IMR-90 (cell line): ENCODE measurements around the gene SDHAF1. TPM values are rescaled to one million over a fixed set of nuclear protein-coding genes. Genes with fewer than 3 reads are reported as not detected.

Experiments used
- ATAC-seq: fragments of 200-7000 bp; cut with Tn5 transposase; 2 replicates; pipeline ENCODE4 v1.9.1; 2020; ENCODE audit warnings: low read depth, mild to moderate bottlenecking, moderate library complexity
- BruUV-seq: library from RNA; stranded (reverse); fragments of 400-500 nt; replicated peaks from 2 replicates; lab custom pipeline; 2021; lab: Mats Ljungman, UMichigan
- CTCF ChIA-PET: fragments of 300-600 bp; formaldehyde crosslinking; extraction: SDS; loops from one replicate; lab custom pipeline; 2021; ENCODE audit warnings: antibody characterized with exemption; lab: Yijun Ruan, JAX
- POLR2A ChIA-PET: fragments of 300-600 bp; sonication (Branson Sonifier 250); formaldehyde crosslinking; loops from one replicate; lab custom pipeline; 2022; ENCODE audit warnings: antibody characterized with exemption; ENCODE audit not compliant: unreplicated experiment; lab: Charles Lee
- DNase-seq: peaks from one replicate; pipeline ENCODE4 v3.0.0; 2013
- H2AFZ ChIP-seq: replicated peaks from 2 replicates; pipeline ENCODE3; 2013; ENCODE audit warnings: low read length, mild to moderate bottlenecking; ENCODE audit not compliant: poor library complexity
- H2AK5ac ChIP-seq: 2 replicates; pipeline ENCODE4 v1.6.1; 2013; ENCODE audit warnings: low read depth, low read length, inconsistent platforms
- H2AK9ac ChIP-seq: replicated peaks from 2 replicates; pipeline ENCODE3; 2013; ENCODE audit warnings: mild to moderate bottlenecking, low read depth, low read length, moderate library complexity; ENCODE audit not compliant: poor library complexity
- H2BK120ac ChIP-seq: 2 replicates; pipeline ENCODE4 v1.6.1; 2013; ENCODE audit warnings: low read depth, low read length, inconsistent platforms
- H2BK15ac ChIP-seq: 3 replicates; pipeline ENCODE4 v1.6.1; 2013; ENCODE audit warnings: low read depth, low read length, inconsistent platforms
- H2BK20ac ChIP-seq: 2 replicates; pipeline ENCODE4 v1.6.1; 2013; ENCODE audit warnings: low read depth, mild to moderate bottlenecking, inconsistent platforms, low read length, moderate library complexity
- H2BK5ac ChIP-seq: 2 replicates; pipeline ENCODE4 v1.6.1; 2013; ENCODE audit warnings: mild to moderate bottlenecking, low read depth, low read length, inconsistent platforms; ENCODE audit not compliant: poor library complexity, severe bottlenecking
- H3K14ac ChIP-seq: replicated peaks from 2 replicates; pipeline ENCODE4 v1.6.1; 2013; ENCODE audit warnings: low read depth, low read length, inconsistent platforms
- H3K18ac ChIP-seq: 2 replicates; pipeline ENCODE4 v1.6.1; 2013; ENCODE audit warnings: low read depth, low read length, control low read depth
- H3K23ac ChIP-seq: 2 replicates; pipeline ENCODE4 v1.6.1; 2013; ENCODE audit warnings: low read depth, low read length, inconsistent platforms
- H3K27ac ChIP-seq: 2 replicates; pipeline ENCODE4 v1.5.1; 2013; ENCODE audit warnings: mild to moderate bottlenecking, control low read depth, low read length; ENCODE audit not compliant: insufficient read depth
- H3K27me3 ChIP-seq: 2 replicates; pipeline ENCODE4 v1.6.1; 2013; ENCODE audit warnings: low read length; ENCODE audit not compliant: control insufficient read depth, insufficient read depth
- H3K36me3 ChIP-seq: 2 replicates; pipeline ENCODE4 v1.6.1; 2013; ENCODE audit warnings: low read length, mixed read lengths; ENCODE audit not compliant: control insufficient read depth, insufficient read depth
- H3K4ac ChIP-seq: 2 replicates; pipeline ENCODE4 v1.6.1; 2013; ENCODE audit warnings: low read depth, low read length, inconsistent platforms
- H3K4me1 ChIP-seq: 2 replicates; pipeline ENCODE4 v1.6.1; 2013; ENCODE audit warnings: low read length, mixed read lengths; ENCODE audit not compliant: control insufficient read depth, insufficient read depth
- H3K4me2 ChIP-seq: 2 replicates; pipeline ENCODE4 v1.6.1; 2013; ENCODE audit warnings: low read depth, mild to moderate bottlenecking, control low read depth, low read length, moderate library complexity
- H3K4me3 ChIP-seq: 2 replicates; pipeline ENCODE4 v1.5.1; 2013; ENCODE audit warnings: low read depth, mild to moderate bottlenecking, control low read depth, low read length, moderate library complexity; ENCODE audit not compliant: insufficient read depth
- H3K56ac ChIP-seq: 2 replicates; pipeline ENCODE4 v1.6.1; 2013; ENCODE audit warnings: low read length, inconsistent platforms; ENCODE audit not compliant: insufficient read depth; ENCODE audit errors: extremely low read depth
- H3K79me1 ChIP-seq, 2 experiments: 2 replicates each; pipeline ENCODE4 v1.6.1; 2013; ENCODE audit warnings: low read length in 2 of 2, inconsistent platforms in 1 of 2, low read depth in 1 of 2
- H3K9ac ChIP-seq: 2 replicates; pipeline ENCODE4 v1.6.1; 2013; ENCODE audit warnings: low read depth, low read length, control low read depth
- H3K9me1 ChIP-seq: 2 replicates; pipeline ENCODE4 v1.6.1; 2013; ENCODE audit warnings: low read length, inconsistent platforms; ENCODE audit not compliant: insufficient read depth
- H3K9me3 ChIP-seq: 2 replicates; pipeline ENCODE4 v1.6.1; 2013; ENCODE audit warnings: low read length; ENCODE audit not compliant: control insufficient read depth, insufficient read depth
- H4K20me1 ChIP-seq: 2 replicates; pipeline ENCODE4 v1.6.1; 2013; ENCODE audit warnings: low read length, inconsistent platforms; ENCODE audit not compliant: insufficient read depth
- H4K5ac ChIP-seq: 2 replicates; pipeline ENCODE4 v1.6.1; 2013; ENCODE audit warnings: mild to moderate bottlenecking, low read depth, low read length, control low read depth
- H4K8ac ChIP-seq, 2 experiments: 2 replicates each; pipeline ENCODE4 v1.6.1; 2013; ENCODE audit warnings: low read depth in 2 of 2, low read length in 2 of 2, control low read depth in 1 of 2, inconsistent platforms in 1 of 2
- H4K91ac ChIP-seq: 2 replicates; pipeline ENCODE4 v1.6.1; 2013; ENCODE audit warnings: low read depth, low read length, inconsistent platforms; ENCODE audit not compliant: insufficient read depth
- CEBPB ChIP-seq: IDR thresholded peaks from 2 replicates; pipeline ENCODE4 v1.6.1; 2012; ENCODE audit warnings: low read depth, low read length, improper control_type of control experiment
- CHD1 ChIP-seq: IDR thresholded peaks from 2 replicates; pipeline ENCODE4 v1.6.1; 2012; ENCODE audit warnings: low read depth, low read length, improper control_type of control experiment
- MAZ ChIP-seq: IDR thresholded peaks from 2 replicates; pipeline ENCODE4 v1.6.1; 2012; ENCODE audit warnings: low read depth, mild to moderate bottlenecking, low read length, improper control_type of control experiment, moderate library complexity, borderline replicate concordance
- NFE2L2 ChIP-seq: fragments of 150-350 bp; IDR thresholded peaks from 2 replicates; pipeline ENCODE4 v1.6.1; 2016; ENCODE audit warnings: low read depth, mild to moderate bottlenecking, low read length
- SMC3 ChIP-seq: fragments of 150-350 bp; IDR thresholded peaks from 2 replicates; pipeline ENCODE4 v1.6.1; 2016; ENCODE audit warnings: low read depth, mild to moderate bottlenecking, antibody characterized with exemption, low read length, moderate library complexity
- WGBS, 2 experiments: methylation state at CpG; one replicate each; pipeline versions ENCODE4 v1.1.5 to v1.1.7; 2013; ENCODE audit warnings: missing lambda C conversion rate in 2 of 2; ENCODE audit not compliant: insufficient read length in 1 of 2; ENCODE audit errors: extremely low coverage in 2 of 2; 5-methylcytosine and 5-hydroxymethylcytosine counted together
- dilution Hi-C: fragments of 300-500 bp; cut with HindIII; formaldehyde crosslinking; loops from one replicate; pipeline ENCODE4 v1.14.3; 2018; ENCODE audit warnings: low sequenced_read_pairs; ENCODE audit not compliant: unreplicated experiment
- in situ Hi-C: fragments of 300-500 bp; cut with MboI; formaldehyde crosslinking; loops from 3 replicates; pipeline ENCODE4 v1.14.3; 2019; ENCODE audit warnings: low sequenced_read_pairs, inconsistent platforms, mixed read lengths
- intact Hi-C: fragments of 100-400 bp; cut with micrococcal nuclease; formaldehyde crosslinking; loops from 2 replicates; pipeline ENCODE4 v1.10.0; 2022
- polyA plus RNA-seq, 3 experiments: library from polyadenylated mRNA; depleted of rRNA; stranded (reverse); fragments of >200 nt; gene quantifications; 2 replicates each; pipeline ENCODE4 v1.2.3, GENCODE V29; 2012; ENCODE audit warnings: low replicate concordance in 1 of 3
- total RNA-seq: library from RNA; depleted of rRNA; stranded (reverse); fragments of >200 nt; gene quantifications from 2 replicates; pipeline ENCODE4 v1.2.3, GENCODE V29; 2012
- TF ChIP-seq, protein P1 (sequence below): fragments of 150-350 bp; IDR thresholded peaks from 2 replicates; pipeline ENCODE4 v1.6.1; 2016; ENCODE audit warnings: low read depth, mild to moderate bottlenecking, low read length, moderate library complexity, borderline replicate concordance

SDHAF1 gene
- total and polyA plus RNA-seq, 2 of the 4 experiments (the other 2 are of a cell fraction) = 4.8 to 9.9 TPM

DNA sequence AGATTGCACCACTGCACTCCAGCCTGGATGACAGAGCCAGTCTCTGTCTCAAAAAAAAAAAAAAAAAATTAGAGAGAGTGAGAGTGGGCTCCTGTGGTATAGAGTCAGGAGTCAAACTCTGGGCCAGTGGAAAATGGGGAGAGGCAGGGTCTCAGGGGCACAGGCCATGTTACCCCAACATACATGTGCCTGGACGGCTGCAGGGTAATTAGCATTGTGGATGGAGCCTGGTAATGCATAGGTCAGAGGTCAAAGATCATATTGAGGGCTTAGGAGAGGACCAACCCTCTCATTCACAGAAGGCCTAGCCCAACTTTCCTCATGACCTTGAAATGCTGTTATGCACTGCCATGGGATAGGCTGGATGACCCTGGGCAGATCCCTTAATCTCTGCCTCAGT, 30.6 kb downstream of the SDHAF1 start:
- Histone ChIP-seq H4K20me1 (no peaks in the 10 kb centered on the region; the same call in 1 of the 2 replicates), H3K27me3 (no peaks in the 10 kb centered on the region), H2BK120ac (no peak overlapping the region), H3K9ac (no peak overlapping the region), H4K8ac (no peak overlapping the region), H3K14ac (no peak overlapping the region), H3K18ac (no peak overlapping the region), H2BK20ac (no peak overlapping the region), H3K4me2 (no peak overlapping the region), H3K4ac (no peak overlapping the region), H3K9me1 (peaks cover 6% of the 10 kb centered on the region; the same call in 1 of the 2 replicates), H3K36me3 (peaks cover 63% of the 10 kb centered on the region), H3K4me1 (no peaks in the 10 kb centered on the region), H4K5ac (no peak overlapping the region), H3K4me3 (no peak overlapping the region), H2AK9ac (no peak overlapping the region), H3K56ac (no peak overlapping the region), H3K9me3 (no peaks in the 10 kb centered on the region), H2BK15ac (no peak overlapping the region), H2AFZ (no peak overlapping the region), H3K27ac (no peak overlapping the region), H4K91ac (no peak overlapping the region), H2AK5ac (no peak overlapping the region), H3K79me1 (peaks cover 0 to 7% of the 10 kb centered on the region in 2 experiments; a peak in 2 of 4 replicates), H3K23ac (no peak overlapping the region), H2BK5ac (no peak overlapping the region)
- intact Hi-C loops = no loop called here
- WGBS, 2 experiments = no CpG with 5 or more reads among the region's 1 CpG
- dilution Hi-C loops = no loop called here
- ATAC-seq = no peak
- in situ Hi-C loops = no loop called here
- TF ChIP-seq CHD1 (no peak), MAZ (no peak), CEBPB (no peak), NFE2L2 (no peak), SMC3 (no peak)
- TF ChIP-seq, protein P1, sequence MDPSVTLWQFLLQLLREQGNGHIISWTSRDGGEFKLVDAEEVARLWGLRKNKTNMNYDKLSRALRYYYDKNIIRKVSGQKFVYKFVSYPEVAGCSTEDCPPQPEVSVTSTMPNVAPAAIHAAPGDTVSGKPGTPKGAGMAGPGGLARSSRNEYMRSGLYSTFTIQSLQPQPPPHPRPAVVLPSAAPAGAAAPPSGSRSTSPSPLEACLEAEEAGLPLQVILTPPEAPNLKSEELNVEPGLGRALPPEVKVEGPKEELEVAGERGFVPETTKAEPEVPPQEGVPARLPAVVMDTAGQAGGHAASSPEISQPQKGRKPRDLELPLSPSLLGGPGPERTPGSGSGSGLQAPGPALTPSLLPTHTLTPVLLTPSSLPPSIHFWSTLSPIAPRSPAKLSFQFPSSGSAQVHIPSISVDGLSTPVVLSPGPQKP = no peak
- no peak for DNase-seq
- no TSS peak for BruUV-seq
- POLR2A ChIA-PET = no interaction called here
- CTCF ChIA-PET = no interaction called here
